NCI-H345 (cell line): ENCODE measurements around the gene BAAT.

Experiments used
- DNase-seq: peaks from one replicate; lab custom pipeline; 2025; lab: John Stamatoyannopoulos, UW

The BAAT gene

GRCh38 chr9:101398068-101398929 lies 13.5 kb upstream of the BAAT start, which contains the start of the genes MRPL50 and ZNF189:
Gene MRPL50 (minus strand): TSS chr9:101398618. CDS start chr9:101398592, 26 bp downstream.
Gene ZNF189 (plus strand): TSS chr9:101398851. CDS start chr9:101399157, 306 bp downstream.
- peak; percentile 99 for DNase-seq

GRCh38 chr9:101397746-101398067 lies 12.9 kb upstream of the BAAT start:
- no peak for DNase-seq

- no peak for DNase-seq
These were observed 9.9 kb upstream of the BAAT start for GRCh38 chr9:101394687-101395086.

- DNase-seq, result no peak
These were observed 8.3 kb upstream of the BAAT start for GRCh38 chr9:101393135-101393534.

- peak; percentile 60 for DNase-seq
These were observed 3.7 kb upstream of the BAAT start for GRCh38 chr9:101388507-101388993.

GRCh38 chr9:101387871-101388506 lies 3.2 kb upstream of the BAAT start:
- DNase-seq, result peak; percentile 85

GRCh38 chr9:101383361-101383760 lies 1.4 kb downstream of the BAAT start:
- no peak for DNase-seq

- DNase-seq, result peak; percentile 11
These were observed 2.9 kb downstream of the BAAT start for GRCh38 chr9:101381833-101382342.

GRCh38 chr9:101381118-101381517 lies 3.7 kb downstream of the BAAT start:
- no peak for DNase-seq

- no peak for DNase-seq
These were observed 4.5 kb downstream of the BAAT start for GRCh38 chr9:101380295-101380694.

GRCh38 chr9:101376111-101376848 lies 8.5 kb downstream of the BAAT start:
- DNase-seq, result no peak

GRCh38 chr9:101375546-101375945 lies 9.3 kb downstream of the BAAT start:
- DNase-seq, result no peak

- no peak for DNase-seq
These were observed 12.3 kb downstream of the BAAT start for GRCh38 chr9:101372327-101373118.

- no peak for DNase-seq
These were observed 13.0 kb downstream of the BAAT start for GRCh38 chr9:101371813-101372212.

GRCh38 chr9:101369884-101370531 lies 14.8 kb downstream of the BAAT start:
- DNase-seq, result no peak

- no peak for DNase-seq
These were observed 15.5 kb downstream of the BAAT start for GRCh38 chr9:101369286-101369685.

GRCh38 chr9:101367323-101367722 lies 17.5 kb downstream of the BAAT start:
- DNase-seq, result no peak

GRCh38 chr9:101366038-101366756 lies 18.6 kb downstream of the BAAT start:
- no peak for DNase-seq

GRCh38 chr9:101365181-101365580 lies 19.6 kb downstream of the BAAT start:
- DNase-seq, result no peak

GRCh38 chr9:101362450-101362849 lies 22.4 kb downstream of the BAAT start:
- DNase-seq, result no peak
